ENCODE results near the gene RCSD1.

GRCh38 chr1:167659450-167659849 is 29.4 kb downstream of the RCSD1 start:
- no peak for TF ChIP-seq POLR2A (IDR thresholded peaks at IDR 0.05)
- TF ChIP-seq CTCF (IDR thresholded peaks at IDR 0.05): no peak

All from prostate gland (tissue), 2 donors.